ENCODE measurements around the gene HOXA5.

Gene HOXA5

DNA sequence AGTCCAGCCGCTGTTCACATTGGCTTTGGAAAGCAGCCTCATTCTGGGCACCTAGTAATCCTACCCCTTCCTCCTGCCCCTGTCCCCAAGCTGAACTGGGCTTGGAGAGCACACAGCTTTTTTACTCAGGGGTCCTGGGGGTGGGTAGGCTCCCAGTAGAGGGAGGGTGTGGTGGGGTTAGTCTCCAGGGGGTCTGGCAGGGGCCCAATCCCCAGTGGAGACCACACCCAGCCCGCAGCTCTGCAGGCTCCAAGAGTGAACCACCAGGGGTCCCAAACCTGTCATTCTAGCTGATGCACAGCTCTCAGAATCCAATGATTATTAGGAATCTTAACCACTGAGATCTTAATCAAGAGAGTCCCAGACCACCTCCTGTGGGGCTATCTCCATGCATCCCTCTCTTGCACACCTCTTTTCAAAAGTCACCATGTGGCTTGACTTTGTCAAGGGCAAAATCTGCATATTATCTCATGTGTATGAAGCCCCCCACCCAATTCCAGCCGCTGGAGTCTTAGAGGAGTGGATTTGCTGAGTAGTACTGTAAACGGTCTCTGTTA, 38.9 kb upstream of the HOXA5 start:
- no peak for DNase-seq

DNA sequence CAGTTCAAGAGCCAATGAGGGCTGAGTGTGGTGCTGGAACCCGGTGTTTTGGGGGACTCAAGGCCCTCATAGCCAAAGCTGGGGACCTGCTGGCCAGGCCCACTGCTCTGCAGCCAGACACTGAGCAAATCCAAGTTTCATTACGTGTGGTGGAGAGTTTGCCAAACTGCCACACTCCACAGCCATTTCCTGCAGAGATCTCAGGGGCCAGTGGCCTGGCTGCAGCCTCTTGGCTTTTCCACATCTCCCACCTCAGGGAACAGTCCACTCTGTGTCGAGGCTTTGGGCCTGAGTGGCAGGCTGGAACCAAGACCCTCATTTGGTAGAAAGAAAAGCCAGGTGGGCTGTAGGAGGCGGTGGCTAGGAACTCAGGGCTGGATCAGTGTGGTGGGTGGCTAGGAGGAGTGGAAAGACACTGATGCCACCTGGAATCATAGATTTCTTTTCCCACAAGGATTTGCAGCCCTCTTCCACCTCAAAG, 38.4 kb upstream of the HOXA5 start:
- no peak for DNase-seq

DNA sequence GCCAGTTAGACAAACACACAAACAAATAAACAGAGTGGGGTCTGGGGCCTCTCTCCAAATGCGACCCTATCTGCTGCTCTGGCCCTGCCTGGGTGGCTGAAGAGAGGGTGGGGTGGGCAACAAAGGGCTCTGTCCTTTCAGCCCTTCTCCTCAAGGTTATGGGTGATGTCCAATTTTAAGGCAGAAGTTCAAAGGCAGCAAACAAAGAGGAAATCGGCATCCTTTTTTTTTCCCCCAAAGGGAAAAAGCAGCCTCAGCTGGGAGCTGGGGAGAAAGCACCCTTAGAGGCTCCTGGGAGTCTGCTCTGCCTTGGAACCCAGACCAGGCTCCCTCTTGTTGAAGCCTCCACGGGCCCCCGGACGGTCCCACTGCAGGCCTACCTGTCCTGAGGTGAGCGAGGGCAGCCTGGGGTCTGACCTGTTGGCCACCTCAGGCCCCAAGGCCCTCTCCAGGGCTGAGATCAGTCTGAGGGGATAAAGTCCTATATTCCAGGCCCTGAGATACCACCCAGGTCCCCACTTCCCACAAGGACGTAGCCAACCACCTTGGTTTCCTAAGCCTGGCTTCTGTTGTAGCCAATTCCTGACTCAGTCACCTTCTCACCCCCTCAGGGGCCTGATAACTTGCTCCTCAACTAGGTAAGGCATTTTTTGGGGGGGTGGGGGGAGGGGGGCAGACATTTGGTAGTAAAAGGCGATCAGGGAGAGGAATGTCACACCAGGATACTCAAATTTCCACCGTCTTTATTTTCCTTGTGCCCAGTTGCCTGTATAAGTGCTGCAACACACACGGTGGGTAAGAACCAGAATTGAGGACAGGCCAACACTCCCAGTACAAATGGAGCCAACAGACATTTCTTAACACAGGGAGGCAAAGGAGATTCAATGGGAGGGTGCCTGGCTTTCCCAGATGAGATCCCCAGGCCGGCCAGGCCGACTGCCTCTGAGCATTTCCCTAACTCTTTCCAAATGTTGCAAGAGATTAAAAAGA, 37.2 kb upstream of the HOXA5 start:
- no peak for DNase-seq

DNA sequence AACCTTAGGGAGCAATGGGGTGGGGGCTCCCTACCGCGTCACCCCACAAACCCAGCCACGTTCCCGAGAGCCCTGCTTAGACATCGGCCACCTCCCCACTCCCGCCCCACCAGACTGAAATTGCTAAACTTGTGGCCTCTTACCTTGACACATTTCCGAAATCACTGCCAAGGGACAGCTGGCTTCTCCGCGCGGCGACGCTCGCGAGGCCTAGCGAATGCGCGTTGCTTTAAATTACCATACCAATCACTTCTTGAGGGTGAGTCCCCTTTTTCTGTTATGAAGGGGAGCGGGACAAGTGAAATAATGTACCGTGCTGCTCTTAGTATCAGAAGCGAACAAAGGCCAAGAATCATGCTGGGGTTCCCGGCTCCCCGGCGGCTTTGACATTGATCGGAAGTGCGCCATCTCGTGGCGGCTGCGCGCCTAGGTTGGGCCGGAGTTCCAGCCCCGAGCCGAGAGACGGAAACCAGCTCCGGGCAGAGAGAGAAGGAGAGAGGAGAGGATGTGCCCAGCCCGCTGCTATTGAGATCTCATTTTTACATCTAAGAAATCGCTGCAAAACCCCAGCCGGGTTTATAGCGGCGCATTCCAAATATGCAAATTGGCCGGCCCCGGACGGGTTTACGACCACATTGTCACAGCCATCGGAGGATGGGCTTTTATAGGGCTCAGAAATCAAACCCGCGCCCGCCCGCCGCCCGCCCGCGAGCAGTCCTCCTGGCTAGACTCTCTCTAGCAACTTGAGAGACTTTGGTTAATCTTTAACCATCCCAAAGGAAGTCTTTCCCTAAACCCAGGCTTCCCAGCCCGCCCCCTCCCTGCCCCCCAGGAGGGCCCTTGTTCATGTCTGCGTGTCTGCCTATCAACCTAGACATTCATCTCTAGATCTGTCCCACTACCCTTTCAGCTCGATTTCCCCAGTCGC, 36.3 kb upstream of the HOXA5 start:
- DNase-seq: peak; percentile 90

DNA sequence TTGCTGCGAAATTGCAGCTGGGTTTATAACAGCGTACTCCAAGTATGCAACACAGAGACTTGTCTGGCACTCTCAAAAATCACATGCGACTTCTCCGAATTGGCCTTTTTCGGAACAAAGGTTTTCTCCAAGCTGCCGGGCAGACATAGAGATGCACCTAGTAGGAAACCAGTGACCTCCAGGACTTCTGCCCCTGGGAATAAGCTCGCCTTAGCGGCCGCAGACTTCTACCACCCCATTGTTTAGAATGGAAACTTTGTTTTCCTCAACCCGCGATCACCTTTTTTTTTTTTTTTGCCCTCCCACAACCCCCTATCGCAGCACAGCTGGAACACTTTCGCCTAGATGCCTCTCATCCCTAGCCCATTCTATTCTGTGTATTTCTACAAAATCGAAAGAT, 35.5 kb upstream of the HOXA5 start:
- DNase-seq: no peak

DNA sequence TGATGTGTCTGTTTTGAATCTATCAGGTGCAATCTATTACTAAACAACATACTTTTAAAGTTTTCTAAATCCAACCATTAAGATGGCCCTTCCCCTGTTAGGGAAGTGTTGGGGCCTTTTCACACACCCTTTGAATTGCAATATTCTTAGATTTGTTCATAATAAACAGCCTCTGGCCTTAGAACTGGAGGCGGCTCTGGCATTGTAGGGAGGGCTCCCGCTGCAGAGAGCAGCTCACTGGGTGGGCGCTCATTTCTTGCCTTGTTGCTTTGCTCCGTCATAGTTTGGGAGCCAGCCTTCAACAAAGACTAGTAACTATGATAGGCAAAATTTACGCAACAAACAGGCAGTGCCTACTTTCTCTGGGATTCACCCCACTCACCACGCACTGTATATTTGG, 34.9 kb upstream of the HOXA5 start:
- no peak for DNase-seq

DNA sequence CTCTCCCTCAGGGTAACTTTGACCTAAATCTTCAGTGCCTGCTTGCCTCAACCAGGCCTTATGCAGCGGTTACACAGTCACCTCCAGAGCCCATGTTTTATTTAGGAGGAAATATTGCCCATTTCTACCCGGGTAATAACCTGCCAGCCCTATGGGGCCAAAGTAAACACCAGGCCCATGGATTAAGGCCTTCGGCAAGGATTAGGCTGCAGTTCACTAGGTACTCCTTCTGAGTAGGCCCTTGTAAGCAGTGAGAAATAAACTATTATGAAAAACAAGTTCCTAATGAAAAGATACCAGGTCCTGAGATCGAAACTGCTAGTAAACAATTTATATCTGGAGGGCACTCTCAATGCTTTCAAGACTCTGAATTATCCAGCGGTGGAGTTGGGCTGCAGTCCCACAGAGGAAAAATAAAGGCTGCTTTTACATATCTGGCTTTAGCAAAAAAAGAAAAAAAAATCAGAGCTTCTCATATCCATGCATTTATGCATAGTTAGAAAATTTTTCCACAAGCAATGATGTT, 34.4 kb upstream of the HOXA5 start:
- no peak for DNase-seq

DNA sequence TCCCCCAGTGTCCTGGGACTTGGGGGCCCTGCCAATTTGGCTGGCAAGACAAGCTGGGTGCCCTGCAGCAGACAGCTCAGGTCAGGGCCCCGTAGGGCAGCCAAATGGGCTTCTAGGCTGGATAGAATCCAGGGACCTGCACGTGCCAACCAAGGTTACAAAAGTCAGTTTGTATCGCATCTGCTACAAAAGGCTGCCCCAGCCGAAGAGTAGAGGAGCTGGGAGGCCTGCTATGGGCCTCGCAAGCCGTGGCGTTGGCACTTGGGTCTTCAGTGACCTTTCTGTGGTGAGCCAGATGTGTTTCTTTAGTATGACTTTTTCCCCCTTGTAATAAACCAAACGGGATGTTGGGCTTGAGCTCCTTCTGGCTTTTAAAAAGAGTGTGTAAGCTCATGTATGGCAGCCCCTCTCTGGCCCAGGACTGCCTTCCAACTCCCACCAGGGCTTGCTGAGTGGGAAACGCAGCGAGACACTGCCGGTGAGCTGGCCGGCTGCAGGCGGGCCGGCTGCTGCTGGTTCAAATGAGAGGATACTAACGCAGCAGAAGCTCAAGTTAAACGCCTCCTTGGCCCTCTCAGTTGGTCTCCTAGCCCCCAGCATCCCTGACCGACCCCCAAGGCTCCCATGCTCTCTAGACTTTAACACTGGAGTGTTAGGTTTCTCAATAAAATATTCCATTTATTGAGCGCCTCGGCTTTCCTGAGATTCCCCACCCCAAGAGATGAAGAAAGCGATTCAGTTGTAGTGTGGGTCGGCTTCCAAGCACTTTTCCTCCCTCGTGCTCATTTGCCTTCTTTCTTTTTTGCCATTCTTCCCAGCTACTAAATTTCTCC, 33.7 kb upstream of the HOXA5 start:
- DNase-seq: no peak

DNA sequence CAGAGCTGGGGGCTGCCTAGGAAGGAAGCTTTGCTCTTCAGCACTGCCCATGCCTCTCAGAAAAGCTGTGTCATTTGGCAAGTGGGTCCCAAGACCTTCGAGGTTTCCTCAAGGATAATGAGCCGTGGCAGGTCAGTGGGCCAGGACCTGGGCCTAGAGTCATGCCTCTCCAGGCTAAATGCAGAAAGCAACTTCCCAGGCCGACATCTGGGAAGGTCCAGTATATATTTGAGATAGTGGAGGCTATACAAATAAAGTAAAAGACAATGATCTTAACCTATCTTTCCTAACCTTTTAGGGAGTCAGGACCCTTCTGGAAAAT, 33.0 kb upstream of the HOXA5 start:
- no peak for DNase-seq

DNA sequence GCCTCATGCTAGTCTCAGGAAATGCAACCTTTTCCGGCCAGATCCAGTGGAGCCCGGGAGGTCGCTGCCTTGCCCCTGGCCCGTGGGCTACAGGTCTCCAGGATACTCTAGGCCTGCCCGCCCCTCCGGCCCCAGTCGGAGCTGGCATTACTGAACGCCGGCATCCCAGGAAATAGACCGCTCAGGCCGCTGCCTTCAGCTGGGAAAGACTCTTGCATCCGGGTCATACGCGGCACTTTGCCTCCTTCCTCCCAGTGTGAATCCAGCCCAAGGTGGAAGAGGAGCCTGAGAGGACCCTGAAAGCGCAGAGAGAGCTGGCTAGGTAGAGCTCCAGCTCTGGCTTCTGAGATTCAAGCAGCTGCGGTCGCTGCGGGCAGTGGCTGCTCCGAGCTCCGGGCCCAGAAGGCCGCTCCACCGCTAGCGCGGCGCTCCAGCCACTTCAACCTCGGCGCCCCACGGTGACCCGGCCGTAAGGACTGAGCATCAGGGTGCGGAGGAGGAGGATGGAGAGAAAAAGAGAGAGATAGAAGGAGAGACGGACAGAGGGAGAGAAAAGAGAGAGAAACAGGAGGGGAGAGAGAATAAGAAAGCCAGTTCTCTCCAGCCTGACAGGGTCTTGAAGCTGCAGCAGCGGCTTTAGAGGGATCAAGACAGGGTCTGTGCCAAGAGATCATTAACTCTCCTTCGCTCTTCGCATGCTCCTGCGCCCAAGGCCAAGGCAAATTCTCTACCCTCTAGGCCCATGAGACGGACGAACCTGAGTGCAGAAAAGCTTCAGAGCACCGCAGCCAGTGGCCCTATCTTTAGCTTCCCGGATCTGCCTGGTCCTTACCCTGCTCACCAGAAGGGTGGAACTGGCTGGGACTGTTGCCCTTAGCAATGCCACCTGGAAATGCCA, 32.4 kb upstream of the HOXA5 start:
- peak; percentile 67 for DNase-seq

DNA sequence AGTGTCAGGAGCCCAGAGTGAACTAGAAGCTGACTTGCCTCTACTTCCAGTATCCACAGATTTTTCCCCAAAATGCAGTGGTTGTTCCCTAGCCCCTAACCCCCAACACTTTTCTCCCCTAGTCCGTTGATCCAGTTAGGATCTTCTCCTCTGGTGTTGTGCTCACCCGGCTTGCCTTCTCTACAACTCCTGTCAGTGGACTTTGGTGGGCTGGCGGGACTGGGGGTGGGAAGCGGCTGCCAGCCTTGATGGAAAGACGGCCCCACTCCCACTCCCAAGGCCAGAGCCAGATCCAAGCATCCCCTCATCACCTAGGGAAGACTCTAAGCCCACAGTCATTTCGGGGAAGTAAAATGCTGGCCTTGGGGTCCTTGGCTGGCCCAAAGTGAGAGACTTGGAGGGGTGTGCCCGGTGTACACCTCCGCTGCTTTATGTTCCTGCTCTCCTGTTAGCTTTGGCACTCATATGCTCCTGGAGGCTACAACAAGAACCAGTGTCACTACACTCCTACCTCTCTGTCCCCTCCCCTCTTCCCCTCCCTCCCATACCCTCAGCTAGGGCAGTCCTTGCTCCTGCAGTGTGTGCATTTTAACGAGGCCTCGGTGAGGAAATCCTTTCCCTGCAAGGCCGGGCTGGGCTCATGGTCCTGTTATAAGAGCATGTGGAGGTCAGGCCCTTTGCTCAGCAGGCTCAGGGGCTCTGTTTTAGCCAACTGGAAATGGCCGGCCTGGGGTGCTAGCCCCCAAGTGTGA, 31.6 kb upstream of the HOXA5 start:
- DNase-seq: no peak

DNA sequence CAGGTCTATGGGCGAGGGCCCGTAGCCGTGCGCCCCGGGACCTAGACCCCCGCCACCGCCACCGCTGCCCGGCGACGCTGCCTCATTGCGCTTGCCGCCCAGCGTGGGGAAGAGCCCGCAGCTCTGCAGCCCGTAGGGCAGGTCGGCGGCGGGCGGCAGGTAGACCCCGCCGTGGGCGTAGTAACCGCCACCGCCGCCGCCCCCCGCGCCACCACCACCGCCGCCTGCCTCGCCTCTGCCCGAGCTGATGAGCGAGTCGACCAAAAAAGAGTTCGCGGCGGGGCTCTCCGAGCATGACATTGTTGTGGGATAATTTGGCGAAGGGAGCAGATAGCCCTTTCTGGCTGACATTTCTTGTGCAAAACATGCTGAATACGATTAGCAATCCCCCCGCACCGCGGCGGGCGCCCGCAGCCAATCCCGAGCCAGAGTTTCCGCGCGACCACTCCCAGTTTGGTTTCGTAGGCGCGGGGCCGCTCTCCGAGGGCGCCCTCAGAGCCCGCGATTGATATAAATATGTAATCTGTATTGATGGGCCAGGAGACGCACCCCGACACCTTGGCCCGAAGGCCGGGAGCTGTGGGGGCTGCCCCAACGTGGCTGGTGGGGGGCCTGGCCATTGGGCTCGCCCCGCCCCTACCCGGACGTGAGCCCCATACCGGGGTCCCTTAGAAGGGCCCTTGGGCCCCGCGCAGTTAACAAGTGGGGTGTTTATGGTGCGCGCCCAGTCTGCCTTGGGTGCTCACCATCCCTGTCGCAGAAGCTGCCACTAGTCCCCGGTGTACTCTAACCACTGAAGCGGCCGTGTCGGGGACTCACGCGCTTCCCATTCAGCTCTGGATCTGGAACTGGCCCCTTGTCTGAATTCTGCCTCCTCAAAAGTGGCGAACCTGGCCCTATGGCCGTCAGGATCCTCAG, 30.7 kb upstream of the HOXA5 start, which contains the start of gene HOXA10:
HOXA10 (minus strand) TSS at position 365 of the 918 bp plus-strand sequence; CDS start at position 351, 14 bp downstream.
- DNase-seq: peak; percentile 43

DNA sequence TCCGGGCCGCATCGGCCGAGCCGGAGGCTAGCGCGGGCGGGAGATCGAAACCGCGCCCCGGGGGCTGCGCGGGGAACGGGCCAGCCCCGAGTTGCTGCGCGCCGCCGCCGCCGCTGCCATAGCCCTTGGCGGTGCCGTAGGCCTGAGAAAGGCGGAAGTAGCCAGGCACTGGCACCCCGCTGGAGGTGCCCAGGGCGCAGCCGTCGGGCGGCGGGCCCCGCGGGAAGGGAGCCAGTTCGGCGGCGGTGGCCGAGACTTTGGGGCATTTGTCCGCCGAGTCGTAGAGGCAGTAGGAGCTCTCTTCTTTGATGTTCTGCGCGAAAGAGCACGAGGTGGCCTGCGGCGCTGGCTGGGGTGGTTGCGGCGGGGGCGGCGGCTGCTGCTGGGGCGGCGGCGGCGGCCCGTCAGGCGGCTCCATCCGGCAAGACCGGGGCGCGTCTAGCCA, 30.1 kb upstream of the HOXA5 start:
- no peak for DNase-seq

DNA sequence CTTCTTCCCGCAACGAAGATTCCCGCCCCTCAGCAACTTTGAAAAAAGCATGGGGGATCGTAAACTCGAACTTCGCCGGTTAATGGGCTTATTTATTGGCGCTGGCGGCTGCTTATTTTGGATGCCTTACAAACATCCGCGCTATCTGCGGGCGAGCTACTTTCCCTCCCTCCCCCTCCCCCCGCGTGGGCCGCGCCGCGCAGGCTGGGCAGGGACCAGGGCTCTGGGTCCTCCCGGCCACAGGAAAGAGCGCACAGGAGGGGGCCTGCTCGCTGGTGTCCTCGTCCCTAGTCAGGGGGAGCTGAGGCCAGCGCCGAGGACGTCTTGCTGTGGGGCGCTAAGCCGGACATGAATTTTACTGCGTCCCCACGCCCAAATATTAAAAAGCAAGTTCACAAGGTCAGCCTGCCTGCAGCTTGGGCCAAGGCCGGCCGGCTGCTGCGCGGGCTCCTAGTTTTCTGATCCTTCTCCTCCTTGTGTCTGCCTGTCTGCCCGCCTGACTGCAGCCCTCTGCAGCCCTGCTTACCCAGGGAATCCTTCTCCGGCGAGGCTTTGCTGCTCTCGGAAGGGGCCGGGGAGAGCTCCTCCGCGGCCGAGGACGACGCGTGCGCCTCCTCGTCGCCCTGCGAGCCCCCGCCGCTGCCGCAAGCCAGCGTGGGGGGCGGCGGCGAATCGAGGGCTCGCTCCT, 29.5 kb upstream of the HOXA5 start:
- DNase-seq: peak; percentile 76

DNA sequence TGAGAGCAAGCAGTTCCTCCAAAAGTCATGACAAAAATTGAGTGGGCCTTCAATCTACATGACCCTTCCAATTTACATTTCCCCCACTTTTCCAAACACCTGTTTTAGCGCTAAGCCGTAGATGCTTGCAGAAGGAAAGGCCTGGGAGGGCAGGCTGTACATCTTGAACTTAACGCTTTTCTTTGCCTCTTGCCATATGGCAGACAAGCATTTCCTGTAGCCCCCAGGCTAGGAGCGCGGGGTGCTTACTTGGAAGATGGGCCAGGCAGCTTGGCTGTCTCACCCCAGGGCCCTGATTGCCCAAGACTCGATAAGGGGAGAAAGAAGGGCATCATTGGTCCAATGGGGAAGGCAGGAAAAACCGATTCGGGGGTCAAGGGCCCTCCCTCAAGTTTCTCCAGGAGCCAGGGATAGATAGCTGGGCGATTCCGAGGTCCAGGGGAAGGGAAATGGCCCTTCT, 28.9 kb upstream of the HOXA5 start:
- no peak for DNase-seq

DNA sequence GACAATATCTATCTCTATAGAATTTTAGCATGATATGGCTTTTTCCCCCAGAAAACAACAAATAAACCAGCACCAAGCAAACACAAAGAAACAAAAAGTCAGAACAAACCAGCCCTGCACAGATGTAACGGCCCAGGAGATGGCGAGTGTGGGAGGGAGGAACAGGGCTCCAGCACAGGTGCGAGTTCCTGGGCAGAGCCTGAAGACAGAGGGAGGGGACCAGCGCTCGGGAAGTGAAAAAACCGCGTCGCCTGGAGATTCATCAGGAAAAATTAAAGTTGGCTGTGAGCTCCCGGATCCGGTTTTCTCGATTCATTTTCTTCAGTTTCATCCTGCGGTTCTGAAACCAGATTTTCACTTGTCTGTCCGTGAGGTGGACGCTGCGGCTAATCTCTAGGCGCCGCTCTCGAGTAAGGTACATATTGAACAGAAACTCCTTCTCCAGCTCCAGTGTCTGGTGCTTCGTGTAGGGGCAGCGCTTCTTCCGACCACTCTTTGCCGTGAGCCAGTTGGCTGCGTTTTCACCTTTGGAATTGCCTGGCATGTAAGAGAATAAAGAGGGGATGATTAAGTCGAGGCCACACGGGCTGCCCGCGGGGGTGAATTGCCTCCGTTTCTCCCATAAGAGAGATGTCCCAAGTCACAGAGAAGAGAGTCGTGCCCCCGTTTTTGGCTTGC, 28.3 kb upstream of the HOXA5 start:
- no peak for DNase-seq

DNA sequence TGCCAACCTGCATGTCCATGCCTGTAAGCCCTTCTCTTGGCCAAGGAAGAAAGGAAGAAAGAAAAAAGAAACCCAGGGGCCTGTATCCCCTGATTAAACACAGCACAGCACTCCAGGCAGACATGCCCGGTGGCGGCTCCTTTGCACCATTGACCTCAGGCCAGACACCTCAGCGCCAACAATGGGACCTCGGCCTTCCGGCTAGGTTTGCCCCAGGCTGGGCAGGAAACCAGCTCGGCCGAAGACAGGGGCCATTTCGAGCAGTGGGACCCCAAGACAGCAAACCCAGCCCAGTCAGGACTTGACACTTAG, 27.8 kb upstream of the HOXA5 start:
- DNase-seq: no peak

Measured in retina (tissue), 1 donor.